Ascending aorta (tissue), 2 donors: Measurements from ENCODE around the gene CSTB. TPM values are rescaled to one million over a fixed set of nuclear protein-coding genes. Genes with fewer than 3 reads are reported as not detected.

Experiments used
- DNase-seq, 2 donors: peaks; one replicate each; pipeline ENCODE4 v3.0.0-alpha.2; 2019; ENCODE audit warnings: low spot score in 2 of 2
- H3K27ac ChIP-seq, 2 donors: fragments of 200-600 bp; sonication (generic); one replicate each; pipeline ENCODE4 v1.5.1; 2016 to 2017; ENCODE audit warnings: mild to moderate bottlenecking in 1 of 2
- H3K27me3 ChIP-seq: fragments of 200-600 bp; sonication (generic); one replicate; pipeline ENCODE4 v1.5.1; 2017
- H3K36me3 ChIP-seq, 2 donors: fragments of 200-600 bp; sonication (generic); one replicate each; pipeline ENCODE4 v1.5.1; 2016
- H3K4me1 ChIP-seq, 2 donors: fragments of 200-600 bp; sonication (generic); one replicate each; pipeline ENCODE4 v1.5.1; 2016 to 2017; ENCODE audit warnings: mild to moderate bottlenecking in 1 of 2
- H3K4me3 ChIP-seq, 2 donors: fragments of 200-600 bp; sonication (generic); one replicate each; pipeline ENCODE4 v1.5.1; 2016 to 2017; ENCODE audit warnings: mild to moderate bottlenecking in 1 of 2
- H3K9me3 ChIP-seq, 2 donors: fragments of 200-600 bp; sonication (generic); one replicate each; pipeline ENCODE4 v1.5.1; 2016
- CTCF ChIP-seq, 3 experiments: fragments of 200-600 bp in 2 of 3; fragments of 450-650 bp in 1 of 3; sonication (generic) in 2 of 3; IDR thresholded peaks; one replicate each; pipeline ENCODE4 v1.5.1; 2016 to 2019; ENCODE audit warnings: antibody characterized with exemption in 3 of 3, mild to moderate bottlenecking in 1 of 3, moderate library complexity in 1 of 3
- intact Hi-C: fragments of 100-400 bp; cut with DNase I; formaldehyde crosslinking; loops from one replicate; pipeline ENCODE4 v1.15.1; 2023
- total RNA-seq: library from RNA; depleted of rRNA; stranded (reverse); fragments of >200 nt; gene quantifications from one replicate; pipeline ENCODE4 v1.1.0, GENCODE V29; 2016

The CSTB gene
- total RNA-seq, 1 donor from 2014 or later, result 8.7 TPM

DNA sequence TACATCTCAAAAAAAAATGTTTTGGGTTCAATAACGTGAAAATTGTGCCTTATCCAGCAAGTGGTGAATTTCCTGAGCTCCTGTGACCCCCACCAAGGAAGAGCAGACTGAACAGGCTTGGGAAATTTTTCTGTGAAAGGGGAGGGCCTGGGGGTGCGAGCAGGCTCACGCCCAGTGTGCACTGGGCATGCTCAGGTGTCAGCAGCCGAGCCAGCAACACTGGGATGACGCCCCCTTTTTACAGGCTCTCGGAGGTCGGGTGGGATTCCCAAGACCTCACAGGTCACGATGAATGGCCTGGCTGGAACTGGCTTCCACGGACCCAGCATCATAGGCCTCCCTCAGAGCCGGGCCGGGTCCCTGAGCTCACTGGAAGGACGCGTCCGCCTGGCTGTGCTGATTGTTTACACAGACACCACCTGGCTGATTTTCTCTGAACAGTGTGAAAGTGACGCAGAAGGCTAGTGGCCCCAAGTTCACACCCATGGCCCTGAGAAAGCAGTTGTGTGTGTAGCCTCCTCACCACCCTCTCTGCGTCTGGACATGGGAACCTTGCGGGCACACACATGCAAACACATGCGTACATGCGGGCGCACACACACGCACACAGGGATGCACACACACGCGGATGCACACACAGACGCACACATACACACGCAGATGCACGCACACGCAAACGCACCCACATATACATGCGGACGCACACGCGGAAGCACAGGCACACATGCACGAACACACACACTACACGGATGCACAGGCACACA lies 9.2 kb downstream of the CSTB start:
- H3K4me3 ChIP-seq, result no peak overlapping the region
- intact Hi-C loops, result loop anchor here (2.0 kb wide), 1 partner anchor 52 kb away; no protein-coding TSS in a partner anchor
- TF ChIP-seq CTCF (IDR thresholded peaks at IDR 0.05), result no peak
- no peak for DNase-seq
- H3K27me3 ChIP-seq, result no peaks in the 10 kb centered on the region
- peaks cover 0 to 3% of the 10 kb centered on the region in 2 donors for H3K4me1 ChIP-seq
- H3K36me3 ChIP-seq, result peaks cover 0 to 15% of the 10 kb centered on the region in 2 donors
- H3K27ac ChIP-seq, result no peak overlapping the region
- no peaks in the 10 kb centered on the region for H3K9me3 ChIP-seq

DNA sequence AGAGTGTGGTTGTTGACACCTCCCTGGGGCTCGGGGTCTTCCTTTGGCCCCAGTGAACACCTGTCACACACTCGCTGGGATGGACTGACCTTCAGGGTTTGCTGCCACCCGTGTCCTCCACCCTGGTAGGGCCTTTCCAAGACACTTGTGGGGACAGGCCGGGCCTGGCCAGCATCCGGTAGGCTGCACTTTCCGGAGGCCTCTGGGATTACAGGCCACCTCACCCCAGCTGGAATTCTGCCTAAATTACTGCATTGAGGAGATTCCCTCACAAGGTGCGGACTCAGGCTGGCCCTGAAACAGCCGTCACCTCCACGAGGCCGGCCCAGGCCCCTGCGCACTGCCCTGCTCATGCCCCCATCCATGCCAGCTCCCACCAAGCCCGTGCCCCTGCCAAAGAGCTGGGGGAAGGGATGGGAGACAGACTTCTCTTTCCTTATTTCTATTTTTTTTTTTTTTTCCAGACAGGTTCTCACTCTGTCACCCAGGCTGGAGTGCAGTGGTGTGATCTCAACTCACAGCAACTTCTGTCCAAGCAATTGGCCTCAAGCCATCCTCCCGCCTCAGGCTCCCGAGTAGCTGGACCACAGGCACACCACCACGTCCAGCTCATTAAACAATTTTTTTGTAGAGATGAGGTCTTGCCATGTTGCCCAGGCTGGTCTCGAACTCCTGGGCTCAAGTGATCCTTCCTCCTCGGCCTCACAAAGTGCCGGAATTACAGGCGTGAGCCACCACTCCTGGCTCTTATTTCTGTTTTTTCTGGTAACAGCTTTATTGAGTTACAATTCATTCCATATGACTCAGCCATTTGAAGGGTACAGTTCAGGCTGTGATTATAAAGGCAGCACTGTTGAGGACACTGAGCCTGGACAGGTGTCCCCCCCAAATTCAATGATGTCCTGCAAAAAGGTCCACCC lies 11.3 kb downstream of the CSTB start:
- intact Hi-C loops, result no loop called here
- Histone ChIP-seq H3K4me3 (no peak overlapping the region), H3K4me1 (peaks cover 0 to 3% of the 10 kb centered on the region in 2 donors), H3K9me3 (no peaks in the 10 kb centered on the region), H3K27ac (peak overlapping the region in 1 of 2 donors; percentile 34), H3K27me3 (no peaks in the 10 kb centered on the region), H3K36me3 (peaks cover 12 to 23% of the 10 kb centered on the region in 2 donors)
- no peak for DNase-seq
- TF ChIP-seq CTCF (IDR thresholded peaks at IDR 0.05), result no peak

GRCh38 chr21:43763901-43764523 lies 12.1 kb downstream of the CSTB start:
- Histone ChIP-seq H3K4me3 (no peak overlapping the region), H3K4me1 (peaks cover 0 to 3% of the 10 kb centered on the region in 2 donors), H3K27ac (peak overlapping the region in 1 of 2 donors; percentile 34), H3K27me3 (no peaks in the 10 kb centered on the region), H3K36me3 (peaks cover 12 to 31% of the 10 kb centered on the region in 2 donors), H3K9me3 (no peaks in the 10 kb centered on the region)
- no peak for DNase-seq
- TF ChIP-seq CTCF (IDR thresholded peaks at IDR 0.05), result no peak
- intact Hi-C loops, result no loop called here

DNA sequence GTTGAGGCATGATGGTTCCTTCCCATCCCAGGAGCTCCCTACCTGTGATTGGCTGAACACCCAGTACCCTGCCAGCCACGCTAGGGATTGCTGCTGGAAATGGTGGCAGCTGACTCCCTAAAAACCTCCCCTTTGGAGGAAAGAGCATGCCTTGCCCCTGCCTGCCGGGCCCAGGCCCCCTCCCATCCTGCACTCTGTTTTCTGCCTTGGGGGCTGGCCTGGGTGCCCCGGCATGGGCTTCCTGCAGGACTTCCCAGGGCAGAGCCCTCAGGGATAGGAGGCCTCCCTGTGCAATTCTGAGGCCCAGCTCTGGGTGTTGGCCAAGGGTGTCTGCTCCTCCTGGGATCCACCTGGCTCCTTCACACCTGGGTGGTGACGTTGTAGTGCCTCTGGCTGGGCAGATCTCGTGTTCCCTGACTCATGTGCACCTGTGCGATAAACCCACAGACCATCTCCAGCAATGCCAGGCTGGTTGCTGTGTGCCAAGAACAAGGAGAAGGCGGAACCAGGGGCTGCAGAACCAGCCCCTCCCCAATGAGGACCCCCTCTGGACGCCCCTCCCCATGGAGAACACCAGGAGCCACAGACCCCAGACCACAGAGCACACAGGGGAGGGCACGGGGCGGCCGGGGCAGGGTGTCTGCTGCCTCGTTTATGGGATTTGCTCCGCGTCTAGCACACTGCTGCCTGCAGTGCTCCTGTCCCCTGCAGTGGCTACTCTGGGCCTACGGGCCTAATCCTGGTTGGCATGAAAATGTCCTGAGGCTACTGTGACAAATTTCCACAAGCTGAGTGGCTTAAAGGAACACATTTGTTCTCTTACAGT lies 13.6 kb downstream of the CSTB start:
- Histone ChIP-seq H3K4me1 (peaks cover 4% of the 10 kb centered on the region in 2 donors), H3K4me3 (no peak overlapping the region), H3K27me3 (no peaks in the 10 kb centered on the region), H3K36me3 (peaks cover 12 to 31% of the 10 kb centered on the region in 2 donors), H3K27ac (no peak overlapping the region), H3K9me3 (no peaks in the 10 kb centered on the region)
- intact Hi-C loops, result no loop called here
- no peak for TF ChIP-seq CTCF (IDR thresholded peaks at IDR 0.05)
- DNase-seq, result no peak

GRCh38 chr21:43761886-43762285 lies 14.2 kb downstream of the CSTB start:
- no peak for TF ChIP-seq CTCF (IDR thresholded peaks at IDR 0.05)
- intact Hi-C loops, result no loop called here
- no peak for DNase-seq

More at GRCh38 chr21:43761886-43762285, 14.2 kb downstream of the CSTB start:
- peaks cover 12 to 34% of the 10 kb centered on the region in 2 donors for H3K36me3 ChIP-seq
- no peaks in the 10 kb centered on the region for H3K9me3 ChIP-seq
- H3K4me1 ChIP-seq, result peaks cover 9 to 10% of the 10 kb centered on the region in 2 donors
- H3K4me3 ChIP-seq, result no peak overlapping the region
- H3K27ac ChIP-seq, result no peak overlapping the region
- no peaks in the 10 kb centered on the region for H3K27me3 ChIP-seq
